OCI-LY7 (cell line): Measurements from ENCODE around the gene ZPR1.

Experiments
- EZH2phosphoT487 ChIP-seq: fragments of 200-600 bp; sonication (generic); IDR thresholded peaks from 2 replicates; pipeline ENCODE4 v1.6.1; 2018; ENCODE audit warnings: low read depth, borderline replicate concordance, mild to moderate bottlenecking, mixed run types, antibody characterized with exemption, low read length, moderate library complexity, mixed read lengths
- TF ChIP-seq, protein P1 (sequence below): fragments of 200-600 bp; sonication (generic); conservative IDR thresholded peaks from 2 replicates; pipeline ENCODE4 v1.5.1; 2014; ENCODE audit warnings: mild to moderate bottlenecking, antibody characterized with exemption, low read length, moderate library complexity, mixed read lengths

DNA sequence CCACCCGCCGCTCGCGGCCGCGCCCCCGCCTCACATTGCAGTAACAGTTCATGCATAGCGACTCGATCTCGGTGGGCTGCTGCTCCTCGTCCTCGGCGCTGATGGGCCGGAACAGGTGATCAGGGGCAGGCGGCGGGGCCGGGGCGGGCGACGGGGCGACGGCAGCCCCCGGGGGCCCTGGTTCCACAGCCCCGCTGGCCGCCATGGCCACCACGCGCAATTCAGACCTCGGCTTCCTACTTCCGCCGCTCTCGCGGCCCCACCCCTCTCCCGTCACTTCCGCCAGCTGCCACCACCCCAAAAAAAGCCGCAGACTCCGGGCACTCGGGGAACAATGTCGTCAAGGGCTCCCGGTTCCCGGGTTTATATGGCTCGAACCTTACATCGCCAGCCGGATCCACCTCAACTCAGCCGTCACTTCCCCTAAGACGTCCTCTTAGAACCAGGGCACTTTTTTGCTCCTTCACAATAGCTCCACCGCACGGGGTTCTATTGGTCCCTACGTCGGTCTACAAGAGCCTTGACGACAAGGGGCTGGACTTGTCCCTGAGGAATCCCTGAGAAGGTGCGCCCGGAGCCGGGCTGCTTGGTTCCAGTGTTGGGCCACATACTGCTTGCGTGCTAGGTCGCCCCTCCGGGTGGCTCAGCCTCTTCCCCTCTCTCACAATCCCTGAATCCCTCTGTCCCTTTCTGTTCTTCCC is at the start of gene ZPR1:
- TF ChIP-seq, protein P1, sequence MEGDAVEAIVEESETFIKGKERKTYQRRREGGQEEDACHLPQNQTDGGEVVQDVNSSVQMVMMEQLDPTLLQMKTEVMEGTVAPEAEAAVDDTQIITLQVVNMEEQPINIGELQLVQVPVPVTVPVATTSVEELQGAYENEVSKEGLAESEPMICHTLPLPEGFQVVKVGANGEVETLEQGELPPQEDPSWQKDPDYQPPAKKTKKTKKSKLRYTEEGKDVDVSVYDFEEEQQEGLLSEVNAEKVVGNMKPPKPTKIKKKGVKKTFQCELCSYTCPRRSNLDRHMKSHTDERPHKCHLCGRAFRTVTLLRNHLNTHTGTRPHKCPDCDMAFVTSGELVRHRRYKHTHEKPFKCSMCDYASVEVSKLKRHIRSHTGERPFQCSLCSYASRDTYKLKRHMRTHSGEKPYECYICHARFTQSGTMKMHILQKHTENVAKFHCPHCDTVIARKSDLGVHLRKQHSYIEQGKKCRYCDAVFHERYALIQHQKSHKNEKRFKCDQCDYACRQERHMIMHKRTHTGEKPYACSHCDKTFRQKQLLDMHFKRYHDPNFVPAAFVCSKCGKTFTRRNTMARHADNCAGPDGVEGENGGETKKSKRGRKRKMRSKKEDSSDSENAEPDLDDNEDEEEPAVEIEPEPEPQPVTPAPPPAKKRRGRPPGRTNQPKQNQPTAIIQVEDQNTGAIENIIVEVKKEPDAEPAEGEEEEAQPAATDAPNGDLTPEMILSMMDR: no peak
- TF ChIP-seq EZH2phosphoT487: no peak
